NB4 (cell line): Measurements from ENCODE around the gene ZNF638.

ENCODE experiments used
- DNase-seq: peaks from one replicate; pipeline ENCODE4 v3.0.0; 2010; ENCODE audit warnings: low read depth
- H3K4me3 ChIP-seq: one replicate; pipeline ENCODE4 v1.5.1; 2011; ENCODE audit warnings: mild to moderate bottlenecking, low read depth, low read length, moderate library complexity
- CTCF ChIP-seq: IDR thresholded peaks from one replicate; pipeline ENCODE4 v1.5.1; 2012; ENCODE audit warnings: low read depth, low read length
- MYC ChIP-seq: IDR thresholded peaks from 2 replicates; pipeline ENCODE4 v1.6.1; 2011; ENCODE audit warnings: low read depth, low read length
- POLR2A ChIP-seq: IDR thresholded peaks from 2 replicates; pipeline ENCODE4 v1.6.1; 2011; ENCODE audit warnings: mild to moderate bottlenecking; ENCODE audit not compliant: insufficient read length; ENCODE audit errors: extremely low read depth
- TF ChIP-seq, protein P1 (sequence below): IDR thresholded peaks from 2 replicates; pipeline ENCODE4 v1.6.1; 2011; ENCODE audit warnings: low read depth, low read length

ZNF638 gene

GRCh38 chr2:71341645-71342044 lies 10.1 kb downstream of the ZNF638 start:
- H3K4me3 ChIP-seq = no peak overlapping the region
- no peak for TF ChIP-seq POLR2A
- no peak for TF ChIP-seq CTCF
- TF ChIP-seq, protein P1, sequence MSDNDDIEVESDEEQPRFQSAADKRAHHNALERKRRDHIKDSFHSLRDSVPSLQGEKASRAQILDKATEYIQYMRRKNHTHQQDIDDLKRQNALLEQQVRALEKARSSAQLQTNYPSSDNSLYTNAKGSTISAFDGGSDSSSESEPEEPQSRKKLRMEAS = no peak
- no peak for TF ChIP-seq MYC
- no peak for DNase-seq

- DNase-seq = no peak
- TF ChIP-seq POLR2A = no peak
- TF ChIP-seq, protein P1 = no peak
- TF ChIP-seq MYC = no peak
- H3K4me3 ChIP-seq = no peak overlapping the region
These were observed 14.5 kb downstream of the ZNF638 start for GRCh38 chr2:71346065-71346464.

DNA sequence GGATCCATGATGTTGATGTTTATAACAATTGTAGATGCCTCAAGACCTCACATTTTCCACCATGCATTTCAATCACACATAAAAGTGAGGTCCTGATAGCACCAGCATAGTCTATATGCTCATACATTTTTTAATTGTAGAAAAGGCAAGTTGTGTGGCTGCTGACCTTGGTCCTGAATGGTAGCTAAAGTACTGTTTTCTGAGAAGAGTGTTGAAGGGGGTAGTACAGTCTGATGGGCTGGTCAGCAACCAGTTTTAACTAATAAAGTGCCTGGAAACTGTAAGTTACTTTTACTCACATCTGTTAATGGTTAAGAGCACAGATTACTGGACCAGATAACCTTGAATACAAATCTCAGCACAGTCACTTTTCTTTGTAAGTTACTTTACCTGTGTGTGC lies 15.9 kb downstream of the ZNF638 start:
- no peak overlapping the region for H3K4me3 ChIP-seq
- DNase-seq = peak; percentile 57
- no peak for TF ChIP-seq POLR2A
- no peak for TF ChIP-seq CTCF
- TF ChIP-seq MYC = no peak
- TF ChIP-seq, protein P1 = no peak

- DNase-seq = peak; percentile 59
- no peak overlapping the region for H3K4me3 ChIP-seq
- TF ChIP-seq MYC (no peak), POLR2A (no peak), CTCF (no peak)
- TF ChIP-seq, protein P1 = 0 out of 2 replicates have a peak, but pooled peaks have one; percentile 19
These were observed 16.7 kb downstream of the ZNF638 start for GRCh38 chr2:71348302-71348701.

GRCh38 chr2:71353248-71353647 lies 21.7 kb downstream of the ZNF638 start:
- no peak overlapping the region for H3K4me3 ChIP-seq
- TF ChIP-seq MYC (no peak), POLR2A (no peak), CTCF (no peak)
- TF ChIP-seq, protein P1 = no peak
- DNase-seq = no peak

DNA sequence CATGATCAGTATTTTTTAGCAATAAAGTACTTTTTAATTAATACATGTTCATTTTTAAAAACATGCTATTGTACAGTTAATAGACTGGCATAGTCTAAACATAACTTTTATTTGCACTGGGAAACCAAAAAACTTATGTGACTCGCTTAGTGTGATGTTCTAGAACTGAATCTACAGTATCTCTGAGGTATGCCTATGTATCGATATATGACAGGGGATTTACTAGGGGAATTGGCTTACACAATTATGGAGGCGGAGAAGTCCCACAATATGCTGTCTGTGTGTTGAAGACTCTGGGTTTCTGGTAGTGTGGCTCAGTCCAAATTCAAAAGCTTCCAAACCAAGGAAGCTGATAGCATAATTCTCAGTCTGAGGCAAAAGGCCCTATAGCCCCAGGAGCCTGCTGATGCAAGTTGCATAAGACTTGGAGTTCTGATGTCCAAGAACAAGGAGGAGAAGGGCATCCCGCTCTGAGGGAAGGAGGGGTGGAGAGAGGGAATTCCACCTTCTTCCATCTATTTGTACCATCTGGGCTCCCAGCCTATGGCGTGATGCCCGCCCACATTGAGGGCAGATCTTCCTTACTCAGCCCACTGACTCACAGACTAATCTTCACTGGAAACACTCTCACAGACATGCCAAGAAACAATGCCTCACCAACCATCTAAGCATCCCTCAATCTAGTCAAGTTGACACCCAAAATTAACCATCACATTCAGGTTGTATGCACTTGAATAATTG lies 27.5 kb downstream of the ZNF638 start:
- H3K4me3 ChIP-seq = no peak overlapping the region
- DNase-seq = no peak
- TF ChIP-seq, protein P1 = no peak
- TF ChIP-seq POLR2A = no peak
- TF ChIP-seq MYC = no peak
- TF ChIP-seq CTCF = no peak
